K562 (cell line): ENCODE data around the gene FMO3. TPM values are rescaled to one million over a fixed set of nuclear protein-coding genes. Genes with fewer than 3 reads are reported as not detected.

Experiments used
- ATAC-seq: fragments of 200-7000 bp; cut with Tn5 transposase; 3 replicates; pipeline ENCODE4 v1.9.1; 2020; ENCODE audit warnings: moderate library complexity
- BruUV-seq: library from RNA; stranded (reverse); fragments of 400-500 nt; replicated peaks from 2 replicates; lab custom pipeline; 2021; lab: Mats Ljungman, UMichigan
- CTCF ChIA-PET: fragments of 300-600 bp; formaldehyde crosslinking; extraction: SDS; loops from one replicate; lab custom pipeline; 2021; ENCODE audit warnings: low intra/inter-chr PET ratio; lab: Yijun Ruan, JAX
- POLR2A ChIA-PET: fragments of 300-600, 350-650 bp; sonication (Branson Sonifier 250); formaldehyde crosslinking; extraction: SDS; loops from one replicate; lab custom pipeline; 2021; ENCODE audit warnings: antibody characterized with exemption, inconsistent platforms; lab: Yijun Ruan, JAX
- DNase-seq, 4 experiments: peaks; one replicate each; pipeline versions ENCODE4 v3.0.0 to v3.0.0-alpha.2; 2011 to 2018; ENCODE audit warnings: low spot score in 3 of 4, mixed read lengths in 3 of 4; ENCODE audit errors: extremely low read depth in 1 of 4
- FAIRE-seq: peaks from 2 replicates; lab custom pipeline; 2011; peaks lifted over from hg19 to GRCh38; lab: Jason Lieb, UNC
- H2AFZ ChIP-seq: 2 replicates; pipeline ENCODE4 v1.6.0; 2011; ENCODE audit warnings: low read depth, low read length, control low read depth, inconsistent platforms
- H3K27ac ChIP-seq: fragments of 200-600 bp; 3 replicates; pipeline ENCODE4 v1.8.0; 2011; ENCODE audit warnings: low read depth, mild to moderate bottlenecking, control low read depth, inconsistent platforms, low read length, moderate library complexity, mixed read lengths; ENCODE audit errors: extremely low read depth
- H3K27me3 ChIP-seq, 2 experiments: fragments of 300-600 bp in 1 of 2; 2 replicates in 1 of 2; 3 replicates in 1 of 2; pipeline versions ENCODE4 v1.6.0 to v1.8.0; 2011; ENCODE audit warnings: inconsistent platforms in 2 of 2, low read length in 2 of 2, mild to moderate bottlenecking in 1 of 2, mixed read lengths in 1 of 2, moderate library complexity in 1 of 2; ENCODE audit not compliant: control insufficient read depth in 2 of 2, insufficient read depth in 2 of 2
- H3K36me3 ChIP-seq: fragments of 300-600 bp; 3 replicates; pipeline ENCODE4 v1.8.0; 2011; ENCODE audit warnings: mild to moderate bottlenecking, low read length, inconsistent platforms; ENCODE audit not compliant: control insufficient read depth, insufficient read depth
- H3K4me1 ChIP-seq, 2 experiments: fragments of 200-600 bp in 1 of 2; replicated peaks in 1 of 2; 2 replicates in 1 of 2; 3 replicates in 1 of 2; pipeline versions ENCODE4 v1.5.1 to v1.8.0; 2011; ENCODE audit warnings: inconsistent platforms in 2 of 2, low read length in 2 of 2, mild to moderate bottlenecking in 1 of 2, mixed read lengths in 1 of 2, moderate library complexity in 1 of 2; ENCODE audit not compliant: control insufficient read depth in 2 of 2, insufficient read depth in 2 of 2
- H3K4me2 ChIP-seq: 2 replicates; pipeline ENCODE4 v1.6.1; 2011; ENCODE audit warnings: low read length, control low read depth, inconsistent platforms, mixed read lengths; ENCODE audit not compliant: insufficient read depth
- H3K4me3 ChIP-seq: fragments of 200-600 bp; sonication (generic), shearing (Covaris generic); 2 replicates; pipeline ENCODE4 v1.5.1; 2016; ENCODE audit warnings: control low read depth, inconsistent platforms
- H3K79me2 ChIP-seq: fragments of 200-600 bp; 3 replicates; pipeline ENCODE4 v1.8.0; 2011; ENCODE audit warnings: low read length, inconsistent platforms; ENCODE audit not compliant: control insufficient read depth, insufficient read depth
- H3K9ac ChIP-seq, 2 experiments: 2 replicates each; pipeline versions ENCODE4 v1.6.0 to v1.6.1; 2011; ENCODE audit warnings: low read depth in 2 of 2, low read length in 2 of 2, control low read depth in 1 of 2, inconsistent platforms in 1 of 2, mild to moderate bottlenecking in 1 of 2, mixed read lengths in 1 of 2; ENCODE audit not compliant: insufficient read depth in 1 of 2
- H3K9me1 ChIP-seq: one replicate; pipeline ENCODE4 v1.6.0; 2011; ENCODE audit warnings: inconsistent platforms, mild to moderate bottlenecking, low read length, moderate library complexity; ENCODE audit not compliant: control insufficient read depth, insufficient read depth
- H3K9me3 ChIP-seq: replicated peaks from 2 replicates; pipeline ENCODE4 v1.5.1; 2011; ENCODE audit warnings: low read depth, low read length, inconsistent platforms; ENCODE audit not compliant: control insufficient read depth, insufficient read depth
- H4K20me1 ChIP-seq: replicated peaks from 2 replicates; pipeline ENCODE4 v1.6.1; 2011; ENCODE audit warnings: low read length, inconsistent platforms, mixed read lengths; ENCODE audit not compliant: control insufficient read depth, insufficient read depth
- BACH1 ChIP-seq: fragments of 200-800 bp; sonication (Bioruptor generic); IDR thresholded peaks from 2 replicates; pipeline ENCODE4 v1.6.1; 2016; ENCODE audit warnings: missing genetic modification characterization, missing compliant biosample characterization
- FOXA3 ChIP-seq, 2 experiments: fragments of 450-650 bp in 1 of 2; sonication (generic) in 1 of 2; formaldehyde crosslinking; IDR thresholded peaks in 1 of 2; conservative IDR thresholded peaks in 1 of 2; 2 replicates each; pipeline versions ENCODE4 v1.4.0 to v1.8.0; 2020 to 2022; ENCODE audit warnings: mild to moderate bottlenecking in 2 of 2, missing genetic modification reagents in 1 of 2
- KAT7 ChIP-seq: sonication (generic); formaldehyde crosslinking; IDR thresholded peaks from 2 replicates; pipeline ENCODE4 v1.8.0; 2022; ENCODE audit warnings: missing genetic modification reagents, mild to moderate bottlenecking, borderline replicate concordance
- LARP7 ChIP-seq: fragments of 450-650 bp; IDR thresholded peaks from 2 replicates; pipeline ENCODE4 v1.6.1; 2016
- NFYB ChIP-seq: IDR thresholded peaks from 2 replicates; pipeline ENCODE4 v1.6.1; 2011; ENCODE audit warnings: mild to moderate bottlenecking, moderate library complexity; ENCODE audit not compliant: insufficient read length; ENCODE audit errors: extremely low read depth
- RBM17 ChIP-seq: fragments of 200-400 bp; formaldehyde crosslinking; IDR thresholded peaks from 2 replicates; pipeline ENCODE4 v1.6.1; 2017; ENCODE audit warnings: low read depth, mild to moderate bottlenecking, low read length, borderline replicate concordance
- UBTF ChIP-seq, 2 experiments: IDR thresholded peaks; 2 replicates each; pipeline ENCODE4 v1.6.1; 2012; ENCODE audit warnings: improper control_type of control experiment in 2 of 2, low read depth in 2 of 2, low read length in 2 of 2, borderline replicate concordance in 1 of 2
- XRCC5 ChIP-seq: fragments of 200-400 bp; formaldehyde crosslinking; IDR thresholded peaks from 2 replicates; pipeline ENCODE4 v1.6.1; 2017; ENCODE audit warnings: low read depth, mild to moderate bottlenecking, low read length
- ZNF124 ChIP-seq: sonication (generic); formaldehyde crosslinking; IDR thresholded peaks from 2 replicates; pipeline ENCODE4 v1.8.1; 2022; ENCODE audit warnings: missing genetic modification reagents
- ZNF274 ChIP-seq: IDR thresholded peaks from 2 replicates; pipeline ENCODE4 v1.6.1; 2011; ENCODE audit warnings: low read depth, mild to moderate bottlenecking, low read length, moderate library complexity, borderline replicate concordance
- ZNF431 ChIP-seq: sonication (generic); formaldehyde crosslinking; IDR thresholded peaks from 2 replicates; pipeline ENCODE4 v1.8.0; 2022; ENCODE audit warnings: mild to moderate bottlenecking, missing genetic modification reagents
- WGBS: fragments of 100-300 bp; shearing (Covaris generic); methylation state at CpG from one replicate; pipeline ENCODE4 v1.1.6; 2016; ENCODE audit warnings: low coverage, mixed read lengths; ENCODE audit not compliant: insufficient coverage; ENCODE audit errors: missing lambda C conversion rate; 5-methylcytosine and 5-hydroxymethylcytosine counted together
- in situ Hi-C: fragments of 300-500 bp; cut with MboI; formaldehyde crosslinking; loops from 4 replicates; pipeline ENCODE4 v1.15.0; 2018; ENCODE audit warnings: inconsistent platforms, mixed read lengths
- intact Hi-C: fragments of 100-400 bp; cut with micrococcal nuclease; formaldehyde crosslinking; loops from 2 replicates; pipeline ENCODE4 v1.14.2; 2022
- polyA plus RNA-seq, 8 experiments: library from polyadenylated mRNA; depleted of rRNA in 4 of 8; stranded (reverse) in 5 of 8; unstranded in 3 of 8; fragments of >200 nt; fragmentation: Nextera tagmentation in 2 of 8; fragmentation: Illumina TruSeq in 1 of 8; extraction: Ambion mirVana in 2 of 8; extraction: Trizol in 1 of 8; gene quantifications; 2 replicates each; pipeline versions ENCODE4 v1.2.1 to v1.2.3, GENCODE V29; 2011 to 2014; ENCODE audit warnings: inconsistent platforms in 1 of 8, missing spikeins in 1 of 8
- total RNA-seq, 7 experiments: library from RNA; depleted of rRNA in 6 of 7; stranded (reverse); fragments of >200 nt in 6 of 7; fragmentation: Illumina TruSeq in 2 of 7; extraction: Trizol in 2 of 7; gene quantifications; 2 replicates each; pipeline versions ENCODE4 v1.2.1 to v1.2.3, GENCODE V29; 2011 to 2021; ENCODE audit warnings: low replicate concordance in 1 of 7
- TF ChIP-seq, protein P1 (sequence below): fragments of 200-800 bp; sonication (Bioruptor generic); IDR thresholded peaks from 2 replicates; pipeline ENCODE4 v1.6.1; 2017; ENCODE audit warnings: missing genetic modification characterization, missing compliant biosample characterization
- TF ChIP-seq, protein P2 (sequence below): fragments of 450-650 bp; formaldehyde crosslinking; IDR thresholded peaks from 2 replicates; pipeline ENCODE4 v1.4.0; 2022; ENCODE audit warnings: missing genetic modification characterization

The FMO3 gene
- total and polyA plus RNA-seq, 9 of the 15 experiments (the other 6 are each of a cell fraction or from before 2014, with no cell fraction given) = not detected

- H3K36me3 ChIP-seq = no peaks in the 10 kb centered on the region
- H3K9ac ChIP-seq = no peak overlapping the region
- no peak for FAIRE-seq
- no peak overlapping the region for H2AFZ ChIP-seq
- CTCF ChIA-PET = no interaction called here
- H3K9me3 ChIP-seq = no peaks in the 10 kb centered on the region
- TF ChIP-seq NFYB (no peak), ZNF274 (no peak), UBTF (IDR thresholded peaks at IDR 0.05; ENCODE audit: borderline replicate concordance in 1 of 2, low read depth in 2 of 2, low read length in 2 of 2) (no peak), BACH1 (tag) (no peak), KAT7 (CRISPR knock-in tag) (no peak), RBM17 (no peak), ZNF124 (CRISPR knock-in tag) (no peak), XRCC5 (no peak), ZNF431 (CRISPR knock-in tag) (no peak), FOXA3 (CRISPR knock-in tag; conservative IDR thresholded peaks at IDR 0.05 in 1 of 2, IDR thresholded peaks at IDR 0.05 in 1 of 2) (no peak), LARP7 (no peak)
- TF ChIP-seq, protein P1, sequence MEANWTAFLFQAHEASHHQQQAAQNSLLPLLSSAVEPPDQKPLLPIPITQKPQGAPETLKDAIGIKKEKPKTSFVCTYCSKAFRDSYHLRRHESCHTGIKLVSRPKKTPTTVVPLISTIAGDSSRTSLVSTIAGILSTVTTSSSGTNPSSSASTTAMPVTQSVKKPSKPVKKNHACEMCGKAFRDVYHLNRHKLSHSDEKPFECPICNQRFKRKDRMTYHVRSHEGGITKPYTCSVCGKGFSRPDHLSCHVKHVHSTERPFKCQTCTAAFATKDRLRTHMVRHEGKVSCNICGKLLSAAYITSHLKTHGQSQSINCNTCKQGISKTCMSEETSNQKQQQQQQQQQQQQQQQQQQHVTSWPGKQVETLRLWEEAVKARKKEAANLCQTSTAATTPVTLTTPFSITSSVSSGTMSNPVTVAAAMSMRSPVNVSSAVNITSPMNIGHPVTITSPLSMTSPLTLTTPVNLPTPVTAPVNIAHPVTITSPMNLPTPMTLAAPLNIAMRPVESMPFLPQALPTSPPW (CRISPR knock-in tag) = no peak
- TF ChIP-seq, protein P2, sequence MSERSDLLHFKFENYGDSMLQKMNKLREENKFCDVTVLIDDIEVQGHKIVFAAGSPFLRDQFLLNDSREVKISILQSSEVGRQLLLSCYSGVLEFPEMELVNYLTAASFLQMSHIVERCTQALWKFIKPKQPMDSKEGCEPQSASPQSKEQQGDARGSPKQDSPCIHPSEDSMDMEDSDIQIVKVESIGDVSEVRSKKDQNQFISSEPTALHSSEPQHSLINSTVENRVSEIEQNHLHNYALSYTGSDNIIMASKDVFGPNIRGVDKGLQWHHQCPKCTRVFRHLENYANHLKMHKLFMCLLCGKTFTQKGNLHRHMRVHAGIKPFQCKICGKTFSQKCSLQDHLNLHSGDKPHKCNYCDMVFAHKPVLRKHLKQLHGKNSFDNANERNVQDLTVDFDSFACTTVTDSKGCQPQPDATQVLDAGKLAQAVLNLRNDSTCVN = no peak
- no peaks in the 10 kb centered on the region for H3K9me1 ChIP-seq
- no peak for DNase-seq
- in situ Hi-C loops = no loop called here
- intact Hi-C loops = no loop called here
- no peak overlapping the region for H3K4me3 ChIP-seq
- 0% methylated on average over 3 of the region's 3 CpGs for WGBS
- no peaks in the 10 kb centered on the region for H3K79me2 ChIP-seq
- no peak overlapping the region for H3K4me2 ChIP-seq
- no peaks in the 10 kb centered on the region for H3K4me1 ChIP-seq
- H4K20me1 ChIP-seq = no peaks in the 10 kb centered on the region
- POLR2A ChIA-PET = no interaction called here
- no TSS peak for BruUV-seq
- H3K27me3 ChIP-seq = no peaks in the 10 kb centered on the region
- H3K27ac ChIP-seq = no peak overlapping the region
- ATAC-seq = no peak
Observed at GRCh38 chr1:171107262-171107940, 16.7 kb downstream of the FMO3 start.
